ENCODE results near the gene TMOD2. TPM values are rescaled to one million over a fixed set of nuclear protein-coding genes. Genes with fewer than 3 reads are reported as not detected.

The TMOD2 gene
- total RNA-seq, 1 donor from 2014 or later, result 4.3 TPM

DNA sequence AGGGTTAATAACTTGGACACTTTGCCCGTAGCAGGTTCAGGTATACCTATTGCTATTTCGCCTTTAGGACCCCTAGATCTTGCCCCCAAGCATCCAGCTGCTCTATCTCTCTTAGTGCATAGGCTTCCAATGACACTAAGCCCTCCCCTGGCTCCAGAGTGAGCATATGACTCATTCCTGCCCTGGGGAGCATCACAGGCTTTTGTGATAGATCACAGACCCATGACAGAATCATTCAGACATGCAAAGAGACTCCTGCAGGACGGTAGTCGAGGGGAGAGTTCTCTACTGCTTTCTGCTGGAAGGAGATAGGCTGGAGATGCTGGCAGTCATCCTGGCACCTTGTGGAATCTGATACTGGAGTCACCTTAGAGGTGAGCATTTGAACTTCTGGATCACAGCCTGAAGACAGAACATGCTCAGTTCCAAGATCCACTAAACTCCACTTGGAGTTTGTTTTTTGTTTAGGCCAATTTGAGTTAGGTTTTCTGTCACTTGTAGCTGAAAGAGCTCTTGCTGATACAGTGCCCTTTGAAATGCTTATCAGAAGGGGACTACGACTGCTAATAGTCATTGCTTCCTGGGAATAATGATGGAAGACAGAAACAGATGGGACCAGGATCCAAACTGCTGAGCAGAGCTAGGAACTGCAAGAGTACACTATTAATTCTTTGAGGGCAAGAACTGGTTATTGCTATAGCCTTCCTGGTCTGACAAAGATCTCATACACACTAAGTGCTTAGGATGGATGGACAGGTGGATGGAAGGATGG lies 24.9 kb upstream of the TMOD2 start:
- DNase-seq (ENCODE audit: extremely low spot score, unreplicated experiment), result no peak
- Mint-ChIP-seq H3K27ac (ENCODE audit: unreplicated experiment) (no peak overlapping the region), H3K4me3 (ENCODE audit: unreplicated experiment) (no peak overlapping the region), H3K36me3 (ENCODE audit: unreplicated experiment) (no peaks in the 10 kb centered on the region), H3K27me3 (ENCODE audit: unreplicated experiment) (no peaks in the 10 kb centered on the region), H3K4me1 (ENCODE audit: unreplicated experiment) (peaks cover 13% of the 10 kb centered on the region), H3K9me3 (ENCODE audit: unreplicated experiment) (no peaks in the 10 kb centered on the region)
- TF ChIP-seq, protein P1, sequence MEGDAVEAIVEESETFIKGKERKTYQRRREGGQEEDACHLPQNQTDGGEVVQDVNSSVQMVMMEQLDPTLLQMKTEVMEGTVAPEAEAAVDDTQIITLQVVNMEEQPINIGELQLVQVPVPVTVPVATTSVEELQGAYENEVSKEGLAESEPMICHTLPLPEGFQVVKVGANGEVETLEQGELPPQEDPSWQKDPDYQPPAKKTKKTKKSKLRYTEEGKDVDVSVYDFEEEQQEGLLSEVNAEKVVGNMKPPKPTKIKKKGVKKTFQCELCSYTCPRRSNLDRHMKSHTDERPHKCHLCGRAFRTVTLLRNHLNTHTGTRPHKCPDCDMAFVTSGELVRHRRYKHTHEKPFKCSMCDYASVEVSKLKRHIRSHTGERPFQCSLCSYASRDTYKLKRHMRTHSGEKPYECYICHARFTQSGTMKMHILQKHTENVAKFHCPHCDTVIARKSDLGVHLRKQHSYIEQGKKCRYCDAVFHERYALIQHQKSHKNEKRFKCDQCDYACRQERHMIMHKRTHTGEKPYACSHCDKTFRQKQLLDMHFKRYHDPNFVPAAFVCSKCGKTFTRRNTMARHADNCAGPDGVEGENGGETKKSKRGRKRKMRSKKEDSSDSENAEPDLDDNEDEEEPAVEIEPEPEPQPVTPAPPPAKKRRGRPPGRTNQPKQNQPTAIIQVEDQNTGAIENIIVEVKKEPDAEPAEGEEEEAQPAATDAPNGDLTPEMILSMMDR (IDR thresholded peaks at IDR 0.05), result no peak

DNA sequence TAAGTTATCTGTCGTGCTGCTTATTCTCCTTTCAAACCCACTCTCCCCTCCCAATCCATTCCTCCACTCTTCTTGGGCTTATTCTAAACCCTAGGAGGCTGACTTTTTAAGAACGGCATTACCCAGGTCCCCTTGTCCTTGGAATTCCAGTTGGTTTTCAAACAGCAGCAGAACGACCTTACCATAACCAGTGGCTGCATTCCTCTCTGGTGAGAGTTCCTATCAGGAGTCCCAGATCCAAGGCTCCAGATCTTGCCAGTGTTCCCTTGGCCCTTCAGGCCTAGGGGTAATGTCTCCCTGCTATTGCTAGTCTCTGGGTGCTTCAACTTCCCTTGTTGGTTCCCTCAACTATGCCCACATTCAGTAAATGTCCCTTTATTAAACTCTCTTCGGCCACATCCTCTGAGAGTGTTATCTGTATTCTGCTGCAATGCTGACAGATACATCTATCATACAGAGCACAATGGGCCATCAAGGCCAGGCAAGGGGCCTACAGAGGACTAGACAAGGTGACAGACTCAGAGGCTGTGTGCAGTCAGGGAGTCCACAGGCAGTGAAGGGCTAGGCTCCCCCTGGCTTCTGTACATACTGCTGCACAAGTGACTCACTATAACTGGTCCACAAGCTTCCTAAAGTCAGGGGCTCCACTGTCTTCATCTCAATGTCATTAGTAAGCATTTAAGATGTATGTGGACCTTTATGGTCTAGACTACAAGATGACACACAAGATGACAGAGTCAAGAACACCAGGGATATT lies 24.1 kb upstream of the TMOD2 start:
- TF ChIP-seq, protein P1 (IDR thresholded peaks at IDR 0.05), result no peak
- Mint-ChIP-seq H3K27me3 (ENCODE audit: unreplicated experiment) (no peaks in the 10 kb centered on the region), H3K36me3 (ENCODE audit: unreplicated experiment) (no peaks in the 10 kb centered on the region), H3K4me1 (ENCODE audit: unreplicated experiment) (peaks cover 18% of the 10 kb centered on the region), H3K27ac (ENCODE audit: unreplicated experiment) (no peak overlapping the region), H3K4me3 (ENCODE audit: unreplicated experiment) (no peak overlapping the region), H3K9me3 (ENCODE audit: unreplicated experiment) (no peaks in the 10 kb centered on the region)
- DNase-seq (ENCODE audit: extremely low spot score, unreplicated experiment), result no peak

DNA sequence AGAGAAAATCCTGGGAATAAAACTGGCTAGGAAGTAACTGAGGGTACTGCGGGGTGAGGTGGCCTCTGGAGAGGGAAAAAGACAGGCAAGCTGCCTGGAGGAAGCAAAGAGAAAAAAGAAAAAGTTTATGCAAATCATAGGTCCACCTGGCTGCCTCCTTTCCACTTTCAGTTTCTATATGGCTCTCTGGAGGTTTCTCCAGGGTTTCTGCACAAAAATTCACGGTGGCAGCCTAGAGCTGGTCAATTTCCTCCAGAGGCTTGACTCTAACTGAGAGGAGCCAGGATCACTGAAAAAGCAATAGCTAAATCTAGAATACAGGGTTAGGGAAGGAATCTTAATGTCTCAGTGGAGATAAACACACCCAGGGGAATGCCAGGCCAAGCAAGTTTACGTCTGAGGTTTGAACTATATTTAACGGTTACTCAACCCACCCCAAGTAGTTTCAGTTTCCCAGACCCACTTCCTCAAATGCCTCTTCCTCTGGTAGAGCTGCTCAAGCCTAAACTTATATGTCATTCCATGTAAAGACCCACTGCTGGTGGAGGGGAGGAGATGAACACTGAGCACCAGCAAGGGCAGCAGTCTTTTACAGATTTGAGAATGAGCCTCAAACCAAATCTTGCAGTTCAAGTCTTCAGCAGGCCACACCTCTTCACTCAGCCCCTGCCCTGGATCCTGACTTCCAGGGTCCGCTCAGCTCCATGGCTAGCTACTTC lies 19.7 kb upstream of the TMOD2 start:
- Mint-ChIP-seq H3K36me3 (ENCODE audit: unreplicated experiment) (no peaks in the 10 kb centered on the region), H3K4me1 (ENCODE audit: unreplicated experiment) (peaks cover 10% of the 10 kb centered on the region), H3K9me3 (ENCODE audit: unreplicated experiment) (no peaks in the 10 kb centered on the region), H3K27ac (ENCODE audit: unreplicated experiment) (peak overlapping the region; percentile 66), H3K4me3 (ENCODE audit: unreplicated experiment) (peak overlapping the region; percentile 49), H3K27me3 (ENCODE audit: unreplicated experiment) (peaks cover 2% of the 10 kb centered on the region)
- TF ChIP-seq, protein P1 (IDR thresholded peaks at IDR 0.05), result no peak
- DNase-seq (ENCODE audit: extremely low spot score, unreplicated experiment), result no peak

DNA sequence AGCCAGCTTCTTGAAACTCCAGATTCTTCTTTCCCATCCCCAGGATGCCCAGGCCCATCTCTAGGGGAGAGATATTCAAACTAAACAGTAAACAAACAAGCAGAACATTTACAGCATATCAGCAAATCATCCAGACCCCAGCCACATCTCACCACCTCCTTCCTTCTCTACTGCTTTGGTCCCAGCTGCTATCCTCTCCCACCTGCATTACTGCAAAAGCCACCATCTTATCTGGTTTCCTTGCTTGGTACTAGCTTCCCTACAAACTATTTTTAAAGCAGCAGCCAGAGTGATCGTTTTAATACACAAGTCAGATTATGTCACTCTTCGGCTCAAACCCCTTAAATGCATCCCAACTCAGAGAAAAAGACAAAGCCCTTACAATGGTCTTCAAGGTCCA lies 18.8 kb upstream of the TMOD2 start:
- no peak overlapping the region for H3K4me3 Mint-ChIP-seq (ENCODE audit: unreplicated experiment)
- H3K9me3 Mint-ChIP-seq (ENCODE audit: unreplicated experiment), result no peaks in the 10 kb centered on the region
- no peak overlapping the region for H3K27ac Mint-ChIP-seq (ENCODE audit: unreplicated experiment)
- peaks cover 2% of the 10 kb centered on the region for H3K27me3 Mint-ChIP-seq (ENCODE audit: unreplicated experiment)
- TF ChIP-seq, protein P1 (IDR thresholded peaks at IDR 0.05), result no peak
- DNase-seq (ENCODE audit: extremely low spot score, unreplicated experiment), result no peak
- H3K36me3 Mint-ChIP-seq (ENCODE audit: unreplicated experiment), result no peaks in the 10 kb centered on the region
- peaks cover 10% of the 10 kb centered on the region for H3K4me1 Mint-ChIP-seq (ENCODE audit: unreplicated experiment)

All from osteocyte (in vitro differentiated cells).